Gastroesophageal sphincter (tissue), 4 donors: ENCODE measurements around the gene EPSTI1. TPM values are rescaled to one million over a fixed set of nuclear protein-coding genes. Genes with fewer than 3 reads are reported as not detected.

ENCODE experiments used
- ATAC-seq: fragments of 150-250 bp; one replicate; pipeline ENCODE4 v1.9.1; 2016; ENCODE audit warnings: mild to moderate bottlenecking, moderate library complexity
- H3K27ac ChIP-seq, 4 donors: fragments of 200-600 bp; sonication (generic) in 3 of 4; 1 replicate in 3 of 4; 2 replicates in 1 of 4; pipeline ENCODE4 v1.5.1; 2016 to 2019
- H3K27me3 ChIP-seq: fragments of 200-600 bp; sonication (generic); one replicate; pipeline ENCODE4 v1.5.1; 2019
- H3K36me3 ChIP-seq, 2 donors: fragments of 200-600 bp; sonication (generic); one replicate each; pipeline ENCODE4 v1.5.1; 2019; ENCODE audit warnings: control low read depth in 1 of 2
- H3K4me1 ChIP-seq, 3 donors: fragments of 200-600 bp; sonication (generic); 1 replicate in 2 of 3; 2 replicates in 1 of 3; pipeline ENCODE4 v1.5.1; 2016 to 2019; ENCODE audit warnings: control low read depth in 2 of 3
- H3K4me3 ChIP-seq, 2 donors: fragments of 200-600 bp; sonication (generic); one replicate each; pipeline ENCODE4 v1.5.1; 2019; ENCODE audit warnings: mild to moderate bottlenecking in 1 of 2, moderate library complexity in 1 of 2
- H3K9me3 ChIP-seq, 3 donors: fragments of 200-600 bp; sonication (generic); one replicate each; pipeline ENCODE4 v1.5.1; 2017 to 2019; ENCODE audit warnings: control low read depth in 2 of 3
- EP300 ChIP-seq: sonication (generic); formaldehyde crosslinking; IDR thresholded peaks from one replicate; pipeline ENCODE4 v1.6.1; 2017; ENCODE audit warnings: antibody characterized with exemption, mild to moderate bottlenecking
- POLR2A ChIP-seq, 2 donors: fragments of 450-650 bp; IDR thresholded peaks; one replicate each; pipeline ENCODE4 v1.6.1; 2017; ENCODE audit warnings: antibody characterized with exemption in 2 of 2, mild to moderate bottlenecking in 2 of 2, moderate library complexity in 1 of 2
- POLR2AphosphoS5 ChIP-seq: sonication (generic); formaldehyde crosslinking; IDR thresholded peaks from one replicate; pipeline ENCODE4 v1.6.1; 2017; ENCODE audit warnings: antibody characterized with exemption
- WGBS, 2 donors: methylation state at CpG; one replicate each; pipeline ENCODE4 v1.1.5; 2018; ENCODE audit warnings: low coverage in 1 of 2; 5-methylcytosine and 5-hydroxymethylcytosine counted together
- total RNA-seq, 4 donors: library from RNA; depleted of rRNA; stranded (reverse); fragments of >200 nt; gene quantifications; one replicate each; pipeline ENCODE4 v1.1.0, GENCODE V29; 2016
- TF ChIP-seq, protein P1 (sequence below), 4 experiments: fragments of 200-600 bp in 2 of 4; fragments of 450-650 bp in 2 of 4; sonication (generic) in 1 of 4; IDR thresholded peaks; one replicate each; pipeline ENCODE4 v1.5.1; 2017 to 2019; ENCODE audit warnings: antibody characterized with exemption in 4 of 4, mild to moderate bottlenecking in 2 of 4, moderate library complexity in 2 of 4

Gene EPSTI1
- total RNA-seq, 4 donors from 2014 or later, result 6.1 to 13.3 (median 7.8) TPM

DNA sequence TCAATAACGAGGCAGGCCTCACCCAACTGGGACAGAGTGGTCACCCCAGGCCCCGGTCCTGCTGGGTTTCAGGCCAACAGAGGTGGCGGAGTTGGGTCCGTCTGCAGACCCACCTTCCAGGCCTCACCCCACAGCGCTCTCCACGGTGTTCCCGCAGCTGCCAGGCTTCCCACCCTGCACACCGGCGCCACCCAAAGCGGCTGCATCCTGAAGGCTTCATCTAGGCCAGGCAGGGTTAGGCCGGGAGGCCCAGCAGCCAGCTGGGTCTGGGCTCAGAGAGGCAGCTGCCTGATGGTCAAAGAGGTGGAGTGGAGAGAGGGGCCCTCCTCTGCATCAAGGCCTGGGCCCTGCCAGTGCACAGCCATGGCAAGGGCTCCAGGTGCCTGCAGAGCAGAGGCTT, 44.1 kb downstream of the EPSTI1 start:
- no peak for ATAC-seq
- Histone ChIP-seq H3K27ac (no peak overlapping the region), H3K4me1 (no peaks in the 10 kb centered on the region), H3K27me3 (no peaks in the 10 kb centered on the region), H3K36me3 (peaks cover 0 to 43% of the 10 kb centered on the region in 2 donors), H3K9me3 (no peaks in the 10 kb centered on the region), H3K4me3 (no peak overlapping the region)
- TF ChIP-seq, protein P1, sequence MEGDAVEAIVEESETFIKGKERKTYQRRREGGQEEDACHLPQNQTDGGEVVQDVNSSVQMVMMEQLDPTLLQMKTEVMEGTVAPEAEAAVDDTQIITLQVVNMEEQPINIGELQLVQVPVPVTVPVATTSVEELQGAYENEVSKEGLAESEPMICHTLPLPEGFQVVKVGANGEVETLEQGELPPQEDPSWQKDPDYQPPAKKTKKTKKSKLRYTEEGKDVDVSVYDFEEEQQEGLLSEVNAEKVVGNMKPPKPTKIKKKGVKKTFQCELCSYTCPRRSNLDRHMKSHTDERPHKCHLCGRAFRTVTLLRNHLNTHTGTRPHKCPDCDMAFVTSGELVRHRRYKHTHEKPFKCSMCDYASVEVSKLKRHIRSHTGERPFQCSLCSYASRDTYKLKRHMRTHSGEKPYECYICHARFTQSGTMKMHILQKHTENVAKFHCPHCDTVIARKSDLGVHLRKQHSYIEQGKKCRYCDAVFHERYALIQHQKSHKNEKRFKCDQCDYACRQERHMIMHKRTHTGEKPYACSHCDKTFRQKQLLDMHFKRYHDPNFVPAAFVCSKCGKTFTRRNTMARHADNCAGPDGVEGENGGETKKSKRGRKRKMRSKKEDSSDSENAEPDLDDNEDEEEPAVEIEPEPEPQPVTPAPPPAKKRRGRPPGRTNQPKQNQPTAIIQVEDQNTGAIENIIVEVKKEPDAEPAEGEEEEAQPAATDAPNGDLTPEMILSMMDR (IDR thresholded peaks at IDR 0.05), result no peak
- TF ChIP-seq EP300 (no peak), POLR2A (IDR thresholded peaks at IDR 0.05) (no peak), POLR2AphosphoS5 (no peak)
- no CpG with 5 or more reads among the region's 11 CpGs for WGBS, 2 donors

DNA sequence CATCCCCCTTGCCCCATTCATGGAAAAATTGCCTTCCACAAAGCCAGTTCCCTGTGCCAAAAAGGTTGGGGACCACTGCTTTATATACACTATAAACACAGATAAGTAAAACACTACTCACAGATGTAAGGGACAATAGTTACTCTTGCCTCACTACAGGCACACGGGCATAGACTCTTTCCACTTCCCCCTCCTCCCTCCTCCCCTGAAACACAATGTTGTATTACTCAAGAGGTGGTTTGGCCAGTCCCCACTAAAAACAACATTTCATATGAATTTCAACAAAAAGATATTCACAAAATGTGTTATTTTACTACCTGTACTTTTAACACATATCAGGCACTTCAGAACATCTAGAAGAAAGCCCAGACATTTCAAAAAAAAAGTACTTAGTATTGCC, 45.1 kb downstream of the EPSTI1 start:
- no peaks in the 10 kb centered on the region for H3K9me3 ChIP-seq
- no peak overlapping the region for H3K27ac ChIP-seq
- TF ChIP-seq POLR2AphosphoS5 (no peak), EP300 (no peak), POLR2A (IDR thresholded peaks at IDR 0.05) (no peak)
- TF ChIP-seq, protein P1 (IDR thresholded peaks at IDR 0.05), result no peak
- WGBS, 2 donors, result 50 to 67% methylated on average over 1 of the region's 1 CpG
- H3K27me3 ChIP-seq, result no peaks in the 10 kb centered on the region
- H3K36me3 ChIP-seq, result peaks cover 0 to 33% of the 10 kb centered on the region in 2 donors
- H3K4me1 ChIP-seq, result no peaks in the 10 kb centered on the region
- ATAC-seq, result no peak
- no peak overlapping the region for H3K4me3 ChIP-seq

DNA sequence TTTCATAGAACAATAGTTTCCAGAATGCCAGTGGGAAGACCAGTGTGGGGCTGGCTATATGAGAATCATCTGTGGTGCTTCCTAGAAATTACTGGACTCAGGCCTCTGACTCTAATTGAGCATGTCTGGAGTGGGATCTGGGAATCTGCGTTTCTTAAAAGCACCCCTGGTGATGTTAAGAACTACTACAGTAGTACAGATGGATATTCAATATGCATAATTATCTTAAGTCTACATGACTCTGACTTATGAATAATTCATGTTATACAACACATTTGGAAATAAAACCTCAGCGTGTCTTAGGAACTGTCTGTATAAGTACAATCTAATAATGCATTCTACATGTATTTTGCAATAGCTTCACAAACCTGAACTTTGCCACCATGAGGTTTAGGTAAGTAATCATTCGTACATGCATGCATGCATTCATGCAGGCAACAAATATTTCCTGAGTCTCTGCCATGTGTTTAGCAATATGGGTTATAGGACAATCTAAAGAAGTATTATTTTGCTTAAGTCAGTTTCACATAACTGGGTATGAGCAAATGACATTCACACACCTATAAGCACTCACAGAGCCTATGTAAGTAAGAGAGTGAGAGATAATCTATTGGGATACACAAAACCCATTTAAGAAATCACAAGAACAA, 62.0 kb downstream of the EPSTI1 start:
- H3K36me3 ChIP-seq, result peaks cover 0 to 13% of the 10 kb centered on the region in 2 donors
- WGBS, 2 donors, result 88 to 93% methylated on average over 3 of the region's 3 CpGs
- H3K4me1 ChIP-seq, result no peaks in the 10 kb centered on the region
- TF ChIP-seq, protein P1 (IDR thresholded peaks at IDR 0.05), result no peak
- TF ChIP-seq POLR2A (IDR thresholded peaks at IDR 0.05) (no peak), EP300 (no peak), POLR2AphosphoS5 (no peak)
- no peaks in the 10 kb centered on the region for H3K9me3 ChIP-seq
- no peak overlapping the region for H3K27ac ChIP-seq
- no peak for ATAC-seq
- no peak overlapping the region for H3K4me3 ChIP-seq
- no peaks in the 10 kb centered on the region for H3K27me3 ChIP-seq

DNA sequence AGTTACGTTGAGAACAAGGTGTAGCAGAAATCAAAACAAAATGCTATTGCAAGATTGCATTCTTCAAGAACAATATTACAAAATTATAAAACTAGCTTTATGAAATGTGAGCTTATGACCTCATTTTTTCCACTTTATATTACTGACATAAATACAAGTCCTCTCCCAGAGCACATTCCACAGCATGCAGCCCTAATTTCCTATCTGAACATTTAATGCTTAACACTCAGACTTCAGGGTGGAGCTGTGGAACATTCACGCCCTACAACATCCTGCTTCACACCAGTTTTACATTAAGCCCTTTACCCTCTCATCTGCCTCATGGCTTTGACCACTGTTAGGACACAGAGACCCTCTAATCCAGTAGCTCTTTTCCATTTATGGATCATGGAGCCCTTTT, 65.5 kb downstream of the EPSTI1 start:
- no peak for ATAC-seq
- Histone ChIP-seq H3K27ac (no peak overlapping the region), H3K4me1 (no peaks in the 10 kb centered on the region), H3K4me3 (no peak overlapping the region), H3K27me3 (no peaks in the 10 kb centered on the region), H3K9me3 (no peaks in the 10 kb centered on the region), H3K36me3 (peaks cover 0 to 32% of the 10 kb centered on the region in 2 donors)
- TF ChIP-seq POLR2AphosphoS5 (no peak), POLR2A (IDR thresholded peaks at IDR 0.05) (no peak), EP300 (no peak)
- TF ChIP-seq, protein P1 (IDR thresholded peaks at IDR 0.05), result no peak
- 75 to 77% methylated on average over 2 of the region's 2 CpGs for WGBS, 2 donors

DNA sequence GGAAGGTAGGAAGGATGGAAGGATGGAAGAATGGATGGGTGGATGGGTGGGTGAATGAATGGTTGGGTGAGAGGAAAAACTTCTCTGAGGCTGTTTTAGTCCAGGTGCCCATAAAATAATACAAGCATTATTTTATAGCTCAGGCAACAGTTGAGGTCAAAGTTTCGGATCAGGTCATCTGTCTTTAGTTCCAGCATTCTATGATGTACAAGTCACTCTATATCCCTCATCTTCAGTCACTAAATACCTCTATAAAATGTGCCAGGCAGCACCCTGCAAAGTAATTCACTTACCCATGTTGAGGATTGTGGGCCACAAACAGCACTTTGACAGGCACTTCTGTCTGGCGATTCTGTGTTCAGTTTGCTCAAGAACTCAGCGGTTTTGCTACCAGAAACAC, 66.0 kb downstream of the EPSTI1 start:
- 92 to 96% methylated on average over 3 of the region's 3 CpGs for WGBS, 2 donors
- H3K4me3 ChIP-seq, result no peak overlapping the region
- TF ChIP-seq, protein P1 (IDR thresholded peaks at IDR 0.05), result no peak
- TF ChIP-seq POLR2A (IDR thresholded peaks at IDR 0.05) (no peak), POLR2AphosphoS5 (no peak), EP300 (no peak)
- peaks cover 0 to 32% of the 10 kb centered on the region in 2 donors for H3K36me3 ChIP-seq
- H3K4me1 ChIP-seq, result no peaks in the 10 kb centered on the region
- ATAC-seq, result no peak
- no peaks in the 10 kb centered on the region for H3K27me3 ChIP-seq
- no peaks in the 10 kb centered on the region for H3K9me3 ChIP-seq
- H3K27ac ChIP-seq, result no peak overlapping the region
